HG03565 (cell line): ENCODE measurements around the gene EYA4.
"Not testable (repeated sequence)": the region's sequence is repeated elsewhere in the genome, so short reads cannot be mapped to it uniquely, and the experiment has no call there.

Source experiments
- ATAC-seq: cut with Tn5 transposase; IDR thresholded peaks from one replicate; pipeline ENCODE4 v1.9.1; 2021; ENCODE audit warnings: mild to moderate bottlenecking, moderate library complexity; ENCODE audit not compliant: unreplicated experiment

EYA4 gene

DNA sequence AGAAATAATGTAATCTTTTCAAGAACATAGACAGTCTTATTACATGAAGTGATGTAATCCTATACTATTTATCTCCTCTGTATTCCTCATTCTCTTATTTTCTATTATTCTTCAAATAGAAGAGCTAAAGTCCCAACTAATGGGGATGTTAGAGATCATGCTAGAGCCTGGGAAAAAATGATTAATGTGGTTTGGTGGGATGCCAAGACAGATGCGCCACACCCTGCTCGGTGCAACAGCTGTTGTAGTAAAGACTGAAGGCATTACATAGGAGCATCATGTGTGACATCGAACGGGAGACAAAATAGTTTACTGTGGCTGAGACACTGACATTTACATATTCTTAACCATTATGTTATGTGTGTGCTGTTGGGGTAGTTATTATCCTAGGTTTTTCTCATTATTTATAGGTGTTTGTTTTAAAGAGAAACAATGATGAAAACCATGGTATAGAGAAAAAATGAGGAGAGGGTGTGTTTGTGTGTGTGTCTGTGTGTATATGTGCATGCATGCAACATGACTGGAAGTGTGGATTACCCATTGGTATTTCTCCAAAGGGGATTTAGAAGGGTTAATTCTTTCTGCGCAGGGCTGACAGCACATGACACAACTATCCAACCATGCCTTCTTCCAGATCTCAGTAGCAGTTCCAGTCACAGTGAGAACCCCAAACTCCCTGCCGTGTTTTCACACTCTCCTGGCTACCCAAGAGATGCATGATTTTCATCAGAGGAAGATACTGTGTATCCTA, 155.3 kb downstream of the EYA4 start:
- ATAC-seq, result no peak

DNA sequence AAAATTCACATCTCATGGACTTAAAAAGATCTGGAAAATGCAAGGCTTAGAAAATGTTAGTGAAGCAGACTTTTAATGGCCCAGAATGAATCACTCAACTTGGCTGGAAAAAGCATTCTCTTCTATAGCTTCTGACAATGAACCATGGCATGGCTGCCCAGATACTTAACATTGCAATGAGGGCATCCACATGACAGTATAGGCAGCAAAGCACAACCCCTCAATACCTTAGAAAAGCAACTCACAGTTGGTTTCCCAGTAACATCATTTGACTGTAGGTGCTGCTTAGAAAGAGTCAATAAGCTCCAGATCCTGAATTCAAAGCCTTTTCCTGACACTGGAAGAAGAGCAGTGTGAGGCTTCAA, 155.8 kb downstream of the EYA4 start:
- no peak for ATAC-seq

DNA sequence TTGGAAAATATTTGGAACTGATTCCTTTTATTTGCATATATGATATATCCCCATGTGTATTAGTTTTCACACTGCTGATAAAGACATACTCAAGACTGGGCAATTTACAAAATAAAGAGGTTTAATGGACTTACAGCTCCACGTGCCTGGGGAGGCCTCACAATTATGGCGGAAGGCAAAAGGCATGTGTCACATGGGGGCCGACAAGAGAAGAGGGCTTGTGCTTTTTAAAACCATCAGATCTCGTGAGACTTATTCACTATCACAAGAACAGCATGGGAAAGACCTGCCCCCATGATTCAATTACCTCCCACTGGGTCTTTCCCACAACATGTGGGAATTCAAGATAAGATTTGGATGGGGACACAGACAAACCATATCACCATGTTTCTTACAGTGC, 156.4 kb downstream of the EYA4 start:
- not testable (repeated sequence) for ATAC-seq

- no peak for ATAC-seq
These were observed 158.3 kb downstream of the EYA4 start for GRCh38 chr6:133399426-133399825.

DNA sequence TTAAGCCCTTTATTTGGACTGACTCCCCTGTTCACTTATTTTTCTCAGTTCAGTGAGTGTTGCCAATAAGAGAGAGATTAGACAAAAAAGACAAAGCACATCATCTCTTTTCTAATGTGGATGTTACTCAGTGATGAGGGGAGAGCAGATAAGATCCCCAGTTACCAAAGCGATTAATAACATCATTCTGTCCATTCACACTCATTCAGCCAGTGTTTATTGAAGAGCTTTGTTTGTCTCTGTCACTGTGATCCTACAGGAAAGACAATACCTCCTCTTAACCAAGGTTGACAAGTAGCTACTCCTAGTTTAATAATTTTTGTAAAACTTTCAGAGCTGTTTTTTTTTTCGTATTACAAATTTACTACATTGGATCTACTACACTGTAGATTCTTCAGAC, 163.0 kb downstream of the EYA4 start:
- ATAC-seq, result no peak

GRCh38 chr6:133404728-133405127, 163.6 kb downstream of the EYA4 start:
- ATAC-seq, result no peak

GRCh38 chr6:133407320-133408100, 166.4 kb downstream of the EYA4 start:
- ATAC-seq, result no peak

- ATAC-seq, result no peak
These were observed 167.0 kb downstream of the EYA4 start for GRCh38 chr6:133408132-133408531.

DNA sequence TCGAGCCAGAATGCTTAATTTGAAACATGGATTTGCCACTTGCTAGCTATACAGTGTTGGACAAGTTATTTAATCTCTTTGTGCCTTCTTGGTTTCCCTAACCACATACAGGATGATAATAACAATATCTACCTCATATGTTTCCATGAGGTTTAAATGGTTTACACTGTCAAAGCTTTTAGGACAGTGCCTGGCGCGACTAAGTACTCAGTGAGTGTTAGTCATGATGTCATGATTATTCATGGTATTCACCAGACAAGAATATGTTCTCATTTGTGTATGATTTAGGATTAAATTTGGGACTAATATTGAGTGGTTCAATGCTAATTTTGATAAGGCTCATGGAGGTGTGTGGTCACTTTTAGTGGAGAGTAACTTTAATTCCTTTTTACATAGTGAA, 167.4 kb downstream of the EYA4 start:
- ATAC-seq, result no peak

- no peak for ATAC-seq
These were observed 169.7 kb downstream of the EYA4 start for GRCh38 chr6:133410638-133411435.

DNA sequence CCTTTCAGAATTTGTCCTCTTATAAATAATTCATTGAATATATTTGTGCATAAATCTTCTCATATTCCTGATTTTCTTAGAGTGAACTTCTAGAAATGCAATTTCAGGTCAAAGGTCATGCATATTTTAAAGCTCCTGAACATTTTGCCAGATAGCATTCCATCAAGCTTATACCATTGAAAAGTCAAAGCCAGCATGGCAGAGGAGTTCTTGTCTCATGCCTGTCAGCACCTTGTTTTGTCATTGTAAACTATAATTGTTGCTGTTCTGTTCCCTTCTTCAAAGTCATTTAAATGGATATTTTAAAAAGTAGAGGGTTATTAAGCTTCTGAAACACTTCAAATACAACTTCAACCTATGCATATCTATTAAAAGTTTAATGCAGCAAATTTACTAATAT, 170.6 kb downstream of the EYA4 start:
- no peak for ATAC-seq

GRCh38 chr6:133415262-133415661, 174.1 kb downstream of the EYA4 start:
- ATAC-seq, result no peak

- ATAC-seq, result no peak
These were observed 177.0 kb downstream of the EYA4 start for GRCh38 chr6:133418108-133418507.

DNA sequence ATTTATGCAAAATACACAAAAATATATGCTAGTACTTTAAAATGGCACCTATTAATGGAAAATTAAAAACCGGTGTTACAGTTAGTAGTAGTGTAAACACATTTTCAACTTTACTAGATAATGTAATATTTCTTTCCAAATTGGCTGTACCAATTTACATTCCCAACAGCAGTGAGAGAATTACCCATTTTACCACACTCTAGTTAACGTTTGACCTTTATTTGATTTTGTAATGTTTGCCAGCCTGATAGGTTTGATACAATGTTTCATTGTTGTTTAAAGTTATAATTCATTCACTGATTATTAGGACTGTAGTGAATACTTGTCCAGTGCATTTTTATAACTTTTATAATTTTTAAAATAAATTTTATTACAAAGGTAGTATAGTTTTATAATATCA, 182.1 kb downstream of the EYA4 start:
- ATAC-seq, result no peak

GRCh38 chr6:133424359-133424758, 183.2 kb downstream of the EYA4 start:
- no peak for ATAC-seq

DNA sequence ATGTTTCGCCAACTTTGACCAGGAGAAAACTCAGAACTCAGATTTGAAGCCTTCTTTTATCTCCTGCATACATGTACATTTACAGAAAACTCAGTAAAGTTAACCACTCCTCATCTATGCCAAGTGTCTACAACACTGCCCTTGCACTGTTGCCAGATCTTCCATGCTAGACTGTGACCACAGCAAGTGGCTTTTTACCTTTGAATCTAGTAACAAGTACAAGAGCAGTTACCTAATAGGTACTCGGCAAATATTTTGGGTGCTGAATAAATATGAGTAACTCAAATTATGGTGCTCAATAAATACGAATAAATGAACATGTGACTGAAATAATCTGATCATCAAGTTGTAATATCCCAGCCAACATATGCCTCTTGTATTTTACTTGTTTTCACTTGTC, 184.9 kb downstream of the EYA4 start:
- no peak for ATAC-seq

- ATAC-seq, result no peak
These were observed 187.1 kb downstream of the EYA4 start for GRCh38 chr6:133428295-133428694.

GRCh38 chr6:133430530-133430929, 189.4 kb downstream of the EYA4 start:
- no peak for ATAC-seq

DNA sequence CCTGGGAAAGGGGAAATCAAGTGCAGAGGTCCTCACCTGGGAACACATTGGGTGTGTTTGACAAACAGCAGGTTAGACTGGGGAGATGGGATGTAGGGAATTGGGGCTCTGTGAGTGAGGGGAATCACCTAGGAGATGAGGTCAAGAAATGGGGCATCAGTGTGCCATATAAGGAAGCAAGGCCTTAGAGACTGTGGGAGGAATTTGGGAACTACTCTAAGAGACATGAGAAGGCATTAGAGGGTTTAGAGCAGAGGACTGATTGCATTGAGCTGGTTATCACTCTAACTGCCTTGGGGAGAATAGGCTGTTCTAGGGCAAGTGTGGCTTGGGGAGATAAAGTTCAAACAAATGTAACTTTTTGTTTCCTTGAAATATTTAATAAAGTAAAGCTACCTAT, 189.9 kb downstream of the EYA4 start:
- no peak for ATAC-seq

DNA sequence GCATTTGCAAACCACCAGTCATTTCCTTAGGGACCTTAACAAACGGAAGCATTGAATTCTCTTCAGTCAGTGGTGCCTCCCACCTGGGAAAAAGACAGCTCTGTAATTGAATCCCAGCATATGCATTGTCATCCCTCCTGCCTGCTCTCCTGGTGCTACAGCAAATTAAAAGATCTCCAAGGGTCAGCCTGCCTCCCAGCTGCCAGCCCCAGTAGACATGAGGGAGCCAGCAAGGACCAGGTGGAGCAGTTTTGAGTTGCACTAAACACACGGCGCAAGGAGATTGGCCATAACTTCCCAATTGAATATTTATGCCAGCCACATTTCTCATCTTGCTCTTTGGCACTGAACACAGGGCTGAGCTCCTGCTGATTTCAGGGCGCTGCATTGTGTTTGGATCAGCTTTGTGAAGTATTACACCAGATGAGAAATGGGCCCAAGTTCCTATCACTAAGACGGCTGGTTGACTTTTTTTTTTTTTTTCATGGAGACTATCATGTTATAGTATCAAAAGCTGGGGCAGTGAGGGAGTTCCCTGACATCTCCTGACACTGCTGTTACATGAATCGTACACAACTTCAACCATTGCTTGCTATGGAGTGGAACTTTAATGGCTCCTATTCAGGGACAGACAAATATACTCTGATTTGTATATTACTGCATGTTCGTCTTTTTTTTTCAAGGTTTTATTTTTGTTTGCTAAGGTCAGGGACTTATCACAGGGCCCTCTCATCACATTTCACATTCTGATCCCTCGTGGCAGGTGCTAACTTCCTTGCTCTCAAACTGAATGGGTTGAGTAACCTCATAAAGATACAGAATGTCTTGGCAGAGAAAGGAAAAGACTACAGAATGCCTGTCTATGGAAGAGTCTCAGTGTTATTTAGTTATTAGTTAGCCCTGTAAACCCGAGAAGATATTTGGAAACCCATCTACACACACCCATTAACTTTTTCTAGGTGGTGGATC, 191.1 kb downstream of the EYA4 start:
- no peak for ATAC-seq
